Renal pelvis (tissue), 4 donors: ENCODE results near the gene PTRH1. TPM values are rescaled to one million over a fixed set of nuclear protein-coding genes. Genes with fewer than 3 reads are reported as not detected.

ENCODE experiments used
- DNase-seq: peaks from one replicate; pipeline ENCODE4 v3.0.0-alpha.2; 2013
- polyA plus RNA-seq, 3 donors: library from polyadenylated mRNA; unstranded; fragments of 120-200 nt; gene quantifications; one replicate each; pipeline ENCODE4 v1.2.1, GENCODE V29; 2013; ENCODE audit not compliant: insufficient read length in 3 of 3

The PTRH1 gene
- polyA plus RNA-seq, 3 donors = 7.8 to 13.5 (median 13.2) TPM

DNA sequence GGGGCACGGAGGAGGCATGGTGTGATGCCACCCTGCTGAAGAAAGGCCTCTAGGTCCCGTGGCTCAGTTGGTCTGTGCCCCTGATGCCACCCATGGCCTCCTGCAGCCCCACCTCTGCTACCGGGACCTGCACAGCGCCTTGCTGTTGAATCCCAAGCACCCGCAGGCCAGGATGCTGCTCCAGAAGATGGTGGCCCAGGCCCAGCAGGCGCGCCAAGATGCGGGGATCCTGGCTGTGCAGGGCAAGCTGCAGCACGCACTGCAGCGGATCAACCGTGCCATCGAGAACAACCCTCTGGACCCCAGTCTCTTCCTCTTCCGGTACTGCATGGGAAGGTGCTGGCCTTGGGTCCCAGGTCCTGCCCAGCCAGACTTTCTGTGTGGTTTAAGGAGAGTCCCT lies 7.5 kb upstream of the PTRH1 start:
- no peak for DNase-seq

DNA sequence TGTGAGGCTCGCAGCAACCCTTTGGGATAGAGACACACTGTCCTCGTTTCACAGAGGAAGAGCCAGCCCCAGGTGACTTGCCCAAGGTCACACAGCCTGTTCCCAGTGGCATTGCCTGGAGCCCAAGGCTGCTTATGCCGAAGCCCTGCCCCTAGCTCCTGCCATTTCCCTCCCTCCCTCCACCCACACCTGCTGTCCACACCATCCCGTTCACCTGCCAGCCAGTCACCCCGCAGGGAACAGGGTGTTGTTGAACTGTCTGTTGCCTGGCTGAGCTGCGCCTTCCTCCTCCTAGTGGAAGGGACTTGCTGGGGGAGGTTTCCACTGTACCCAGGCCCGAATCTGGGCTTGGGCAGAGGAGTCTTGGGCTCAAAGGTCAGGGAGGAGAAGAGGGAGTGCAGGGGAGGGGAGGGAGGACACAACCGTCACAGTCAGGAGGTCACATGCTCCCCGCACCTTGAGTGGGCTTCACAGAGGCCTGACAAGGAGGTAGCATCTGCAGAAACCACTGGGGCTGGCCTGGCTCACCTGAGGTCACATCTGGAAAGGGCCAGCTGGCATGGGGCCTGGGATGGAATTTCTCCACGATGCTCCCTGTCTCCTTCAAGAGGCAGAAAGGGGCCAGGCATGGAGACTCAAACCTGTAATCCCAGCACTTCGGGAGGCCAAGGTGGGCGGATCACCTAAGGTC lies 6.7 kb upstream of the PTRH1 start:
- DNase-seq = no peak

DNA sequence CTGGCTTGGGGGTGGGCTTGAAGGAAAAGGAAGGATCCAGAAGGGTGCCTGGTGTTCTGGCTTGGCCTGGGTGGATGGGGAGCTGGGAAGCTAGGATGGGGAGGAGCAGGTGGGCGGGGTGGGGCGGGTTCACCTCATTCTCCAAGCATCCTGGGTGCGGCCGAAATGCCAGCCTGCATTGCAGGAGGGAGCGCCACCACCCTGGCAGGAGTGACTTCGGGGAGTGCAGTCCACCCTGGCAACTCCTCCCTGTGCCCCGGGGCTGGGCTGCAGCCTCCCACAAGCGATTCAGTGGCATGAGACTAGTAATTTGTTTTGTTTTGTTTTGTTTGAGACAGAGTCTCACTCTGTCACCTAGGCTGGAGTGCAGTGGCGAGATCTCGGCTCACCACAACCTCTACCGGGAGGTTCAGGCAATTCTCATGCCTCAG lies 5.9 kb upstream of the PTRH1 start:
- no peak for DNase-seq

DNA sequence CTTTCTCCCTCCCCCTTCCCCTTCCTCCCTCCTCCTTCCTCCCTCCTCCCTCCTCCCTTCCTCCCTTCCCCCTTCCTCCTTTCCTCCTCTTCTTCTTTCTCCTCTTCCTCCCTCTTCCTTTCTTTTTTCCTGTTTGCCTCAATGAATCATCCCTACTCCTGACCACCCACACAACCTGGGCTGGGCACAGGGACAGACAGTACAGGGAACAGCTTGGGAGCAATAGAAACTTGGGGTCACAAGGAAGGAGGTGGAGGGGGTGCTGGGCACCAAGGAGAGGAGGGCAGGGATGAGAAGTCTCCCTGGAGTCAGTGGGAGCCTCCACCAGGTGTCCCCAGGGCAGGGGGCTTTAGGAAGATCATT lies 5.4 kb upstream of the PTRH1 start:
- DNase-seq = no peak

DNA sequence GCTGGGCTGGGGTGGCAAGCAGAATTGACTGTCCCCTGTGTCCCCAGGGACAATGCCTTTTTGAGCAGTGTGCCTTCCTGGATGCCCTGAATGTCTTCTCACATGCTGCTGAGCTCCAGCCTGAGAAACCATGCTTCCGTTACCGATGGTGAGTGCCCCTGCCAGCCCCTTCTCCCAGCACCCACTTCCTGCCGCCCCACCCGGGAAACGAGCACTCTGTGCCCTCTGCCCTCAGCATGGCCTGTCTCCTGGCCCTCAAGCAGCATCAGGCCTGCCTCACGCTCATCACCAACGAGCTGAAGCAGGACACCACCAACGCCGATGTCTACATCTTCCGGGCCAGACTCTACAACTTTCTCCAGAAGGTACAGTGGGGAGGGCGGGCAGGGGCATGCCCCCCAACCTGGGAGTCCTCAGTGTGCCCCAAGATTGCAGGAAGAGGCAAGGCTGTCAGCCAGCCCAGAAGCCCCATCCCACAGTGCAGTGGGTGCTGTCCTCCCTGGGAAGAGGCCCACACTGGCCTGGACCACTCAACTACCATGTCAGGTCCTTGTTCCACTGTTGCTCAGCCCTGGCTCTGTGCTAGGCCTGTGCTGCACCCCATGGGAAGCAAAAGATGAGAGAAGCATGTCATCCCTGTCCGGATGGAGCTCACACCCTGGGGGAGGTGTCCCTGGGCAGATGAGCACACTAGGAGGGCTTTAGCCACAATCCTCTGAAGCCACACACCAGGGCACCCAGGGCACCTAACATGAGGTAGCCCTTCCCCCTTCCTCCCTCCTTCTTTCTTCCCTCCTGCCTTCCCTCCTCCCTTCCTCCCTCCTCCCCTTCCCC lies 4.8 kb upstream of the PTRH1 start:
- DNase-seq = no peak

DNA sequence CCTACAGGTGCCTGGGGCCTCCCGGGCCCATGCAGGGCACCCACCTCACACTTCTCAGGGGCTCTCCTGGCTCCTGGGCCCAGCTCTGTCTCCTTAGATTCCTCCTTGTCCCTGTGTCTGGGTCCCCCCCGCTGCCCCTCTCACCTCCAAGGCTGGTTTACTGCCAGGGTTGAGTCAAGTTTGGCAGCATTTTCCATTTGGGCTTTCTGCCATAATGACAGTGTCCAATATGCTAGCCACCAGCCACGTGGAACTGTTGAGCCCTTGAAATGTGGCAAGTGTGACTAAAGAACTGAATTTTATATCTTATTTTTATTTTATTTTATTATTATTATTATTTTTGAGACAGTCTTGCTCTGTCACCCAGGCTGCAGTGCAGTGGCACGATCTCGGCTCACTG lies 2.3 kb upstream of the PTRH1 start:
- no peak for DNase-seq

DNA sequence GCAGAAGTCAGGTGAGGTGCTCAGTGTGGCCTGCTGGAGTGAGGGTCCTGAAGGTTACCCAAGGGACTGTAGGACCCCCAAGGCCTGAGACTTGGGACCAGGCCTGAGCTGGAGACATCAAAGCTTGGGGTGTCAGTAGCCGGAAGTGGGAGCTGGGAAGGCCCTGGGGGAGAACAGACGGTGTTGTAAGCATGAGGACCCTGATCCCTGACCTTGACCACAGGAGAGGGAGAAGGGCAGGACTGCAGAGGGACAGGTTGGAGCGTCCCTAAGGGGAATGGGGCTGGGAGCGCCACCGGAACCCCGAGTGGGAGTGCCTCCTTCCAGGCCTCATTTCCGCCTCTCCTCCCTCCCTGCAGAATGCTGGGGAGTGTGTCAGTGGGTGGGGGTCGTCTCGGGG lies 949 bp upstream of the PTRH1 start:
- no peak for DNase-seq

DNA sequence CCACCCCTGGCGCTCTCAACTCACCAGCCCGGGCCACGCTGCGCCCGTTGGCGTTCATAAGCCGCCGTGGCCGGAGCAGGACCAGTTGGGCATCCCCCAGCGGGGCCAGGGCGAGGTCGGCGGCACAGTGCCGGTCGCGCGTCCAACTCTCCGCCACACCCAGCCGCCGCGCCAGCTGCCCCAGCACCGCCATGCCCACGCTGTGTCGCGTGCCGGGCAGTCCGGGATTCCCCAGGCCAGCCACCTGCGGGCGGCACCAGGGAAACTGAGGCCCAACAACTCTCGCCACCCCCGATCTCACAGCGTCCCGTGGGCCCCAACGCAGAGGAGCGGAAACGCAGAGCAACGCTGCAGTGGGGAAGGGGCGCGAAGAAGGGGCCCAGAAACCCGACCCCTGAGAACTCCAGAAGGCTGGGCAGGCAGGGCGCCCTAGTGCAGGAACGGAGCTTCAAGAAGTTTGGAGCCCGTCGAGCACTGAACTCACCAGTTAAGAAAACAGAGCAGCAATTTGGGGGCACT lies 453 bp downstream of the PTRH1 start:
- DNase-seq = no peak

DNA sequence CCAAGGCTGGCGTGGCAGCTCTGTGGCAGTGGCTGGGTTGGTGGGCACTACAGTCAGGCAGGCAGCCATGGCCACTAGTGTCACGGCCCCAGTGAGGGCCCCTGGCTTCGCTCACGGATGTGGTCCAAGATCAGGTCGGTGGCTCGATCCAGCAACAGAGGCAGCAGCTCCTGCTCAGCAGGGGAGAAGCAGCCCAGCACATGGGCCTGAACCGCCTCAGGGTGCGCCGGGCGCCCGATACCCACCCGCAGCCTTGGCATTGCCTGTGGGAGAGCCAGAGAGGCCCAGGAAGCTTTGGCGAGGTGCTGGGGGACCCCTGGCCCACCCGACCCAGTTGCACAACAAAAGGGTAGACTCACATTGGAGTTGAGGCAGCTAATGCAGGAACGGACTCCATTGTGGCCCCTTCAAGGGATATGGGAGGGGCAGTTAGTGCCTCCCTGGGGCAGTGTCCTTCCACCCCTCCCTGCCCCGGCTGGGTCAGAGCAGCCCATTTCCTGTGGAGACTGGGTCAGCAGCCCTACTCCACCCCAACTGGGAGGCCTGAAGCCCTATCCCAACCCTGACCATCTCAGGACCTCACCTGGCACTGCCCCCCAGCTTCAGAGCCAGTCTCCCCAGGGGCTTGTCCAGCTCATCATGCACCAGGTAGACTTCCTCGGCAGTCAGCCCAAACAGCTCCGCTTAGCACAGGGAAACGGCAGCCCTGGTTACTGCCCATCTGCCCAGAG lies 1.3 kb downstream of the PTRH1 start:
- no peak for DNase-seq

DNA sequence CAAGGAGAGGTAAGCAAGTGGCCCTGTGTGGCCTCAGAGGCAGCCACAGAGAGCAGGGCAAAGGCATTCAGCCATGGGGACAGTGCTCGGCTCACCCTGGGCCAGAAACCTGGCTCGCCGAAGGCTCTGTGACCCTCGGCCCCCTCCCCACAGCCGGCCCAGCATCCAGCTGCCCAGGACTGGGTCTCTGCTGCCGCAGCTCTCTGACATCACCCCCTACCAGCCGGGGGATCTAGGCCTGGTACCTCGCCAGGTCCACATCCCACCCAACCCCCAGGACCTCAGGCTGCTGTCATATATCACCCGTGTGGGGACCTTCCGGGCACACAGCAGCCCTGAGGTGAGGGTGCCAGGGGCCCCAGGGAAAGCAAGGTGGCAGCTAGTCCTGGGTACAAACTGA lies 2.6 kb downstream of the PTRH1 start:
- no peak for DNase-seq

DNA sequence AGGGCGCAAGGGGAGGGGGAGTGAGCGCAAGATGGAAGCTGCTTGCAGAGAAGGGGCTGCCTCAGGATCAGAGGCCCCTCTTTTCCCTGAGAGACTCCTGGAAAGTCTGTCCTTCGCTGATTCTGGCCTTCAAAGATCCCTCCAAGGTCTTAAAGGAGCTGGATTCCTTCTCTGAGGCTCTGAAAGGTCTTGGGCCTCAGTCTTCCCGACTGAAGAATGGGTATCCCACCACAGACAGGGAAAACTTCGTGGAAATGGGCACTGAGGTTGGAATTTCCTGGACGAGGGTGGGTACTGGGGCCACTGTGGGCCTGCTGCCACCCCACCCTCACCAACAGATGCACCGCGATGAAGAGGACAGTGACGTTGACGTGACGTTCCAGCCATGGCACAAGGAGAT lies 3.1 kb downstream of the PTRH1 start:
- no peak for DNase-seq

DNA sequence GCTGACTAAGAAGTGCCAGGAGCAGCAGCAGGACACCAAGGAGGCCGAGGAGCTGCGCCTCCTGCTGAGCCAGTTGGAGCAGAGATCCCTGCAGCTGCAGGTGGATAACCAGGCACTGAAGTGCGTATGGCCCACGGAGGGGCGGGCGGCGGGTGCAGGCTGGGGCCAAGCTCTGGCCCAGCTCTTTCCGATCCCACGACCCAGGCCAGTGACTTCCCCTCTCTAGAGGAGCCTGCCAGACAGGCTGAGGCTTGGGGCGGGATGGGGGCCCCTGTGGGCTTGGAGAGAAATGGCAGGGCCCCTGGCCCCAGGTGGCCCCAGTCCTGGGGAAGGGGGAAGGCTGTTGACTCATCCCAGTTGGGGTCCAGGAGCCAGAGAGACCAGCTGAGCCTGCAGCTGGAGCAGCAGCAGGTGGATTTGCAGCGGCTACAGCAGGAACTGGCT lies 3.6 kb downstream of the PTRH1 start:
- no peak for DNase-seq

DNA sequence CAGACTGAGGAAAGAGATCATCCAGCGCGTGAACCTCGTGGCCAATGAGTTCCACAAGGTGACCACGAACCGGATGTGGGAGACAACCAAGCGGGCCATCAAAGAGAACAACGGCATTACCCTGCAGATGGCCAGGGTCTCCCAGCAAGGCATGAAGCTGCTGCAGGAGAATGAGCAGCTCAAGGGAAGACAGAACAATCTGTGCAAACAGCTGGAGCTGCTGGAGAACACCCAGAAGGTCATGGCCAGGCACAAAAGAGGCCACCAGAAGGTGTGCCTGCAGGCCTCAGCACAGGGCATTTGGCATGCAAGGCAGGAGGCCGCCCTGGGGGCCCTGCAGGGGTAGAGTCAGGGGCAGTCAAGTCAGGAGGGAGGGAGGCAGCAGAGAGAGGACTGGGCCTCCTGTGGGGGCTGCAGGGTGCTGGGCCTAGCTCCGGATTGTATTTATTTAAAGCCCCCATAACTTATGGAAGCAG lies 4.2 kb downstream of the PTRH1 start:
- DNase-seq = no peak

DNA sequence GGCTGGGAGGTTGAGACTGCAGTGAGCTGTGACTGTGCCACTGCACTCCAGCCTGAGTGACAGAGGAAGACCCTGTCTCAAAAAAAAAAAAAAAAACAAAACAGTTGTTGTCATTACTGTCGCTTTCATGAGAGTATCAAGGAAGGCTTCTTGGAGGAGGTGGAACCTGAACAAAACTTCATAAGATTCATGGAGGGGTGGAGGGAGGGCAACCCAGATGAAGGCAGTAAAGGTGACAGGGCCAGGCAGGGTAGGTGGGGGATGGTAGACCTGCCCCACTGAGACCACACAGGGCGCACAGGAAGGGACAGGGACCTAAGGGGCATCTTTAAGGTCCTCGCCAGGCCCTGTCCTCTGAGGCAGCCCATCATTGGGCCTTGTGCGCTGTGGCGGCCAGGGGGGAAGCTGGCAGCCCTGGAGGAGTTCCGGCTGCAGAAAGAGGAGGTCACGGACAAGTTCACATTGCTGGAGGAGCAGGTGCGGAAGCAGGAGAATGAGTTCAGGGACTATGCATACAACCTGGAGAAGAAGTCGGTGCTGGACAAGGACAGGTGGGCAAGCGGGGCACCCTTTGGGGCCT lies 5.2 kb downstream of the PTRH1 start:
- DNase-seq = no peak

DNA sequence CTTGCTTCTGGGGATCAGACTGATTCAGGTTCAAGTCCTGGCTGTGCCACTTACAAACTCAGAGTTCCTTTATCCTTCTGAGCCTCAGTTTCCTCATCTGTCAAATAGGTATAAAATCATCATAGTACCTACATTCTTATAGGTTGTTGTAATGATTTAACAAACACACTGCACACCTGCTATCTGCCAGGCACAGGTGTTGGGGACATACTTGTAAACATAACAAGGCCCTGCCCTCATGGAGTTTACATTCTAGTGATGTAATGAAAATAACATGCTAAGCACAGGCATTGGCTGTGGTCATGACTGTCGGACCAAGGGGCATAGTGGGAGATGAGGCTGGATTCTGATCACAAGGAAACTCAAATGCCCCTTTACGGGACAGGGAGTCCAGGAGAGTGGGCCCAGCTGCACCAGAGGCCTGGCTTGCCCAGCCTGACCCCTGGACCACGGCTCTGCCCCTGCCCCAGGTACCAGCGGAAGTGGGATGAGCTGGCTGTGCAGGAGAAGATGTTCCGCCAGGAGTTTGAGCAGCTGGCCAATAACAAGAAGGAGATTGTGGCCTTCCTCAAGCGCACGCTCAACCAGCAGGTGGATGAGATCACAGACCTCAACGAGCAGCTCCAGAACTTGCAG lies 6.4 kb downstream of the PTRH1 start:
- no peak for DNase-seq

DNA sequence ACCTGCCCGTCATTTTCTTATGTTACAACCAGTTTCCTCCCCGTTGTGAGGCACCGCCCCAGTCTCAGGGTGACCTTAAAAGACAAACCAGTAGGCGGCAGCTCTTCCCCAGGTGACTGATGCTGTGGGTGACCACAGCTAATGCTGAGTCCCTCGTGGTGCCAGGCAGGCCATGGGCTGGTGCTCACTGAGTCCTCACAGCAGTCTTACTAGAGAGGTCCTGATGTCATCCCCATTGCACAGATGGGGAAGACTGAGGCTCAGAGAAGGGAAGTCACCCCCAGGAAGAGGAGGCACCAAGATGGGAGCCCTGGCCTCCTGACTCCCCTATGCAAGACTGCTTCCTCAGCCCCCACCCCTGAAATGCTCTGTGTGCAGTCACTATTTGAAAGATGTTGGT lies 7.7 kb downstream of the PTRH1 start:
- DNase-seq = no peak

DNA sequence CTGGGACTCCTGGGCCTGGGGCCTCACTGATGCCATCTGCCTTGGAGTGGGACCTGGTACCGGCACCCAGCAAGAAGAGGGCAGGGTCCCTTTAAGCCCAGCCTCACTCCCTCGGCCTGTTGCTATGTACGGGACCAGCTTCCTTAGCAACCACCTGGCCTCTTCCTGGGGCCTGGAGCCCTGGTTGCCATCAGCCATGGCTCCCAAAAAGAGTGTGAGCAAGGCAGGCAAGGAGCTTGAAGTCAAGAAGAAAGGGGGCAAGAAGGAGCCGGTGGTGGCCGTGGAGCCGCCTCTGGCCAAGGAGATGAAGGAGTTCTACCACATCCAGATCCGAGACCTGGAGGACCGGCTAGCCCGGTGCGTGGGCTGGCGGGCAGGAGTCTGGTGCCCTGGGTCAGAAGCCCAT lies 8.6 kb downstream of the PTRH1 start, which contains the start of gene CFAP157:
Gene CFAP157 (plus strand): TSS at position 153 of the 406 bp plus-strand sequence. CDS start 44 bp downstream, at position 197.
- DNase-seq = no peak

DNA sequence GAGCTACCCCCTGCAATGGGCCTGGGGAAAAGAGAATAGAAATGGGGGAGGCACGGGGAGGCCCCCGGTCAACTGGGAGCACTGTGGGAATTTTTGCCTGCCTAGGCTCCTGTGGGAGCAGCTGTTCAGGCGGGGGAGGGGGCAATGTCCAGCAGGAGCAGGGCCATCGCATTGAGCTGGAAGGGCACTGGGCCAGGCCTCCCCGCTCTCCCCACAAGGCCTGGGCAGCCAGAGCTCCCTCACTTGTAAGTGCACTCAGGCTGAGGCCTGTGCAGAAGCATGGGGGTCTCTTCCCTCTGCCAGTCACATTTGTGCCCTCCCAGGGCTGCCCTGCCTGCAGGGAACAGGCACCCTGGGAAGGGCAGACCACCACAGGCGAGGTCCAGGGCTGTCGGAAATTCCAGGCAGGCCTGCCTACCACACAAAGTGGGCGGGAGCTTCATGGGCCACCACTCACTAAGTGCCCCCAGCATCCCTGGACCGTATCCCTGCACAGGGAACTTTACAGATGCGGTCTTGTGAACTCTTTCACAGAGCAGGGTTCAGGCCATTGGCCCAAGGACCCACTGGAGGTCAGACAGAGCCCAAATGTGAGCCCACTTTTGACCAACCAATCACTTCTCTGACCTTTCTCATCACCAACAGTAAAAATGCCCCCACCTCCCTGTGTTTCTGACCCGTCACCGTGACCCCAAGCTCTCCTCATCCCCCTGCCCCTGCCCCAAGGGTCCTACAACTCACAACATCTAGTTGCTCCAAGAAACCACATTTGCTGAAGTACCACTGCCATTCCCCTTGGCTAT lies 9.7 kb downstream of the PTRH1 start:
- no peak for DNase-seq

DNA sequence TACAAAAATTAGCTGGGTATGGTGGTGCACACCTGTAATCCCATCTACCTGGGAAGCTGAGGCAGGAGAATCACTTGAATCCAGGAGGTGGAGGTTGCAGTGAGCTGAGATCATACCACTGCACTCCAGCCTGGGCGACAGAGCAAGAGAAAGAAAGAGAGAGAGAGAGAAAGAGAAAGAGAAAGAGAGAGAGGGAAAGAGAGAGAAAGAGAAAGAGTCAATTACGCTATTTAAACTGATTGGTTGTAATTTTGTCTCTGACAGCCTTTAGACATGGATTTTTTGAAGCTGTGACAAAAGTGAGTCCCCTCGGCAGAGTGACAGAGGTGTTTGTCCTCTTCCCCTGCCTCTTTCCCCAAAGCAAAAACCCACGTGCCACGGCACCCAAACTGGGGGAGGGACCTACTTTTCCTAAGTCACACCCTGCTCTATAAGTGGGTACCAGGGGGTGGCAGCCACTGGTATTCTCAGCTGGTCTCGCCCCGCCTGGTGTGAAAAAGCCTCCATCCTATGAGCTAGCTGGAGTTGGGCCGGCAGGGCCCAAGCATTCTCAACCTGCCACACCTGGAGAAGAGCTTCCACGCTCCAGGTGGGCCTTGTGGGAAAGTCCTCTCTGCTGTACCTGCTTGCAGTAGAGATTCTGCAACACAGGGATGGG lies 12.0 kb downstream of the PTRH1 start:
- DNase-seq = no peak
